ENCODE measurements around the gene MBD5. TPM values are rescaled to one million over a fixed set of nuclear protein-coding genes. Genes with fewer than 3 reads are reported as not detected.
A peak's percentile ranks its signal among the peaks of the same experiment; 100 is the strongest.

MBD5 gene
- total and polyA plus RNA-seq, 2 of the 4 experiments (the other 2 are of a cell fraction) = 9.8 to 14.2 TPM

DNA sequence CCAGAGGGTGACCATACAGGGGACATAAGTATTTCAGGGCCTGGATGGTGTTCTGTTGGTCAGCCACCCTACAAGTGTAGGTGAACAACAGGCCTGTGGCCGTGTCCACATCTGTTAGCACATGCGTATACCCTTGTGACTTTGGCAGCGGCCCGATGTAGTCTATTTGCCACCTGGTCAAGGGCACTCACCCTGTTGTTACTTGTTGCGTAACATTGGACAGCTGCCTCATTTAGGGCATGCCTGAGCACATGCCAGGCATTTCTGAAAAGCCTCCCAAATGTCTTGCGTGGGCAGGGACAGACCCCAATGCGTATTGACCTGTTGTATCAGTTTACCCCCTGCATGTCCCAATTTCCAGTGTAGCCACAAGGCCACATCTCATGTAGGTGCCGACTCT is 235.0 kb downstream of the MBD5 start:
- Histone ChIP-seq H2BK120ac (ENCODE audit: low read depth, low read length) (no peak overlapping the region), H2BK5ac (ENCODE audit: low read depth, low read length, poor library complexity, severe bottlenecking) (no peak overlapping the region), H3K9me3 (ENCODE audit: control insufficient read depth, insufficient read depth, low read length) (no peaks in the 10 kb centered on the region; the same call in 1 of the 2 replicates), H3K14ac (replicated peaks; ENCODE audit: low read depth, low read length) (no peak overlapping the region; the same call in 1 of the 2 replicates), H2BK20ac (ENCODE audit: low read depth, low read length) (no peak overlapping the region), H4K91ac (ENCODE audit: insufficient read depth, low read depth, low read length) (no peak overlapping the region), H3K4ac (ENCODE audit: low read depth, low read length) (no peak overlapping the region), H3K4me2 (ENCODE audit: low read depth, low read length) (no peak overlapping the region), H3K27ac (ENCODE audit: insufficient read depth, low read length) (no peak overlapping the region), H3K27me3 (ENCODE audit: control insufficient read depth, insufficient read depth, low read length) (no peaks in the 10 kb centered on the region), H3K79me1 (ENCODE audit: low read depth in 1 of 2, low read length in 2 of 2) (peaks cover 0 to 2% of the 10 kb centered on the region in 2 experiments; a peak in 3 of 4 replicates), H3K4me1 (ENCODE audit: control insufficient read depth, insufficient read depth, low read length) (no peaks in the 10 kb centered on the region), H3K4me3 (ENCODE audit: insufficient read depth, low read depth, low read length) (no peak overlapping the region), H3K9me1 (ENCODE audit: insufficient read depth, low read length) (no peaks in the 10 kb centered on the region; the same call in 1 of the 2 replicates), H2BK15ac (ENCODE audit: low read depth, low read length) (no peak overlapping the region), H3K36me3 (ENCODE audit: control insufficient read depth, insufficient read depth, low read length) (peaks cover 8% of the 10 kb centered on the region), H3K56ac (ENCODE audit: extremely low read depth, insufficient read depth, low read length) (no peak overlapping the region), H2AFZ (replicated peaks; ENCODE audit: low read length, poor library complexity) (no peak overlapping the region), H3K23ac (ENCODE audit: low read depth, low read length) (no peak overlapping the region), H4K20me1 (ENCODE audit: insufficient read depth, low read length) (no peaks in the 10 kb centered on the region), H4K5ac (ENCODE audit: low read depth, low read length) (no peak overlapping the region), H2AK5ac (ENCODE audit: low read depth, low read length) (no peak overlapping the region), H2AK9ac (replicated peaks; ENCODE audit: low read depth, low read length, poor library complexity) (peak overlapping the region; percentile 15), H4K8ac (ENCODE audit: low read depth in 2 of 2, low read length in 2 of 2) (no peak overlapping the region), H3K9ac (ENCODE audit: low read depth, low read length) (no peak overlapping the region), H3K18ac (ENCODE audit: low read depth, low read length) (no peak overlapping the region)
- peak; percentile 87 for TF ChIP-seq CEBPB (IDR thresholded peaks at IDR 0.05; ENCODE audit: low read depth, low read length)
- TF ChIP-seq, protein P1, sequence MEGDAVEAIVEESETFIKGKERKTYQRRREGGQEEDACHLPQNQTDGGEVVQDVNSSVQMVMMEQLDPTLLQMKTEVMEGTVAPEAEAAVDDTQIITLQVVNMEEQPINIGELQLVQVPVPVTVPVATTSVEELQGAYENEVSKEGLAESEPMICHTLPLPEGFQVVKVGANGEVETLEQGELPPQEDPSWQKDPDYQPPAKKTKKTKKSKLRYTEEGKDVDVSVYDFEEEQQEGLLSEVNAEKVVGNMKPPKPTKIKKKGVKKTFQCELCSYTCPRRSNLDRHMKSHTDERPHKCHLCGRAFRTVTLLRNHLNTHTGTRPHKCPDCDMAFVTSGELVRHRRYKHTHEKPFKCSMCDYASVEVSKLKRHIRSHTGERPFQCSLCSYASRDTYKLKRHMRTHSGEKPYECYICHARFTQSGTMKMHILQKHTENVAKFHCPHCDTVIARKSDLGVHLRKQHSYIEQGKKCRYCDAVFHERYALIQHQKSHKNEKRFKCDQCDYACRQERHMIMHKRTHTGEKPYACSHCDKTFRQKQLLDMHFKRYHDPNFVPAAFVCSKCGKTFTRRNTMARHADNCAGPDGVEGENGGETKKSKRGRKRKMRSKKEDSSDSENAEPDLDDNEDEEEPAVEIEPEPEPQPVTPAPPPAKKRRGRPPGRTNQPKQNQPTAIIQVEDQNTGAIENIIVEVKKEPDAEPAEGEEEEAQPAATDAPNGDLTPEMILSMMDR (conservative IDR thresholded peaks at IDR 0.05; ENCODE audit: low read depth, low read length) = no peak
- in situ Hi-C loops (cut with MboI; ENCODE audit: low sequenced_read_pairs) (no loop called here), intact Hi-C loops (cut with micrococcal nuclease) (no loop called here), dilution Hi-C loops (cut with HindIII; ENCODE audit: low sequenced_read_pairs, unreplicated experiment) (no loop called here)
- ChIA-PET POLR2A (ENCODE audit: unreplicated experiment) (no interaction called here), CTCF (no interaction called here)
- BruUV-seq (replicated peaks) = no TSS peak
- no peak for ATAC-seq (ENCODE audit: low read depth)
- no peak for DNase-seq
- WGBS, 2 experiments (ENCODE audit: extremely low coverage in 2 of 2, insufficient read length in 1 of 2) = 95% methylated on average over 6 of the region's 8 CpGs; no CpG with 5 or more reads in 1 of the 2 experiments

Data from IMR-90 (cell line).